CD14-positive monocyte (primary cell): ENCODE data around the gene APOH. TPM values are rescaled to one million over a fixed set of nuclear protein-coding genes. Genes with fewer than 3 reads are reported as not detected.

Experiments
- DNase-seq, 3 donors: peaks; one replicate each; pipeline ENCODE4 v3.0.0-alpha.2; 2011 to 2022
- H2AFZ ChIP-seq: 2 replicates; pipeline ENCODE4 v1.6.0; 2012; ENCODE audit warnings: mild to moderate bottlenecking, low read depth, low read length, inconsistent platforms; ENCODE audit not compliant: insufficient read depth, poor library complexity, severe bottlenecking
- H3K27ac ChIP-seq, 2 donors: 1 replicate in 1 of 2; 2 replicates in 1 of 2; pipeline ENCODE4 v1.5.1; 2012 to 2013; ENCODE audit warnings: low read length in 2 of 2, control low read depth in 1 of 2, inconsistent platforms in 1 of 2, low read depth in 1 of 2, mild to moderate bottlenecking in 1 of 2
- H3K27me3 ChIP-seq, 2 donors: one replicate each; pipeline versions ENCODE4 v1.6.0 to v1.6.1; 2011 to 2013; ENCODE audit warnings: low read length in 2 of 2; ENCODE audit not compliant: control insufficient read depth in 2 of 2, insufficient read depth in 2 of 2
- H3K36me3 ChIP-seq, 2 donors: replicated peaks in 1 of 2; 1 replicate in 1 of 2; 2 replicates in 1 of 2; pipeline versions ENCODE4 v1.5.1 to v1.6.1; 2012 to 2013; ENCODE audit warnings: low read length in 2 of 2, control low read depth in 1 of 2, inconsistent platforms in 1 of 2, mild to moderate bottlenecking in 1 of 2; ENCODE audit not compliant: insufficient read depth in 2 of 2, control insufficient read depth in 1 of 2
- H3K4me1 ChIP-seq, 2 donors: 1 replicate in 1 of 2; 2 replicates in 1 of 2; pipeline versions ENCODE4 v1.5.1 to v1.6.1; 2012 to 2013; ENCODE audit warnings: low read length in 2 of 2, control low read depth in 1 of 2, inconsistent platforms in 1 of 2, mild to moderate bottlenecking in 1 of 2, moderate library complexity in 1 of 2; ENCODE audit not compliant: insufficient read depth in 2 of 2, control insufficient read depth in 1 of 2
- H3K4me2 ChIP-seq: replicated peaks from 2 replicates; pipeline ENCODE3; 2012; ENCODE audit warnings: low read length, moderate library complexity, mild to moderate bottlenecking; ENCODE audit not compliant: poor library complexity, severe bottlenecking; ENCODE audit errors: extremely low read depth
- H3K4me3 ChIP-seq, 3 experiments: fragments of 200-600 bp in 1 of 3; sonication (generic) in 1 of 3; replicated peaks in 1 of 3; 1 replicate in 2 of 3; 2 replicates in 1 of 3; pipeline ENCODE4 v1.5.1; 2011 to 2013; ENCODE audit warnings: low read length in 3 of 3, mild to moderate bottlenecking in 3 of 3, control low read depth in 2 of 3, low read depth in 2 of 3, inconsistent platforms in 1 of 3, moderate library complexity in 1 of 3
- H3K79me2 ChIP-seq: 2 replicates; pipeline ENCODE4 v1.6.0; 2012; ENCODE audit warnings: mild to moderate bottlenecking, control low read depth, inconsistent platforms, low read length, moderate library complexity; ENCODE audit not compliant: insufficient read depth
- H3K9ac ChIP-seq: 2 replicates; pipeline ENCODE4 v1.6.0; 2017; ENCODE audit warnings: low read length, mild to moderate bottlenecking; ENCODE audit not compliant: insufficient read depth, poor library complexity, severe bottlenecking
- H3K9me3 ChIP-seq, 2 donors: replicated peaks in 1 of 2; 1 replicate in 1 of 2; 2 replicates in 1 of 2; pipeline versions ENCODE4 v1.5.1 to v1.6.1; 2012 to 2013; ENCODE audit warnings: low read length in 2 of 2, control low read depth in 1 of 2; ENCODE audit not compliant: control insufficient read depth in 1 of 2, insufficient read depth in 1 of 2
- H4K20me1 ChIP-seq: 2 replicates; pipeline ENCODE4 v1.6.0; 2012; ENCODE audit warnings: mild to moderate bottlenecking, low read length, control low read depth, moderate library complexity; ENCODE audit not compliant: insufficient read depth
- H3K27ac Mint-ChIP-seq, 7 donors: one replicate each; pipeline ENCODE4 v1.8.0; 2020; ENCODE audit warnings: mild to moderate bottlenecking in 7 of 7, mixed read lengths in 7 of 7, moderate library complexity in 6 of 7, inconsistent platforms in 2 of 7
- H3K27me3 Mint-ChIP-seq, 3 donors: one replicate each; pipeline ENCODE4 v1.8.0; 2021 to 2022; ENCODE audit warnings: low read depth in 3 of 3, mild to moderate bottlenecking in 3 of 3, mixed read lengths in 3 of 3, moderate library complexity in 3 of 3, inconsistent platforms in 1 of 3
- H3K36me3 Mint-ChIP-seq, 2 donors: one replicate each; pipeline ENCODE4 v1.8.0; 2020; ENCODE audit warnings: mixed read lengths in 2 of 2, inconsistent platforms in 1 of 2, mild to moderate bottlenecking in 1 of 2
- H3K4me1 Mint-ChIP-seq: one replicate; pipeline ENCODE4 v1.8.0; 2020; ENCODE audit warnings: mild to moderate bottlenecking, mixed read lengths
- H3K4me3 Mint-ChIP-seq, 2 donors: one replicate each; pipeline ENCODE4 v1.8.0; 2020; ENCODE audit warnings: mild to moderate bottlenecking in 2 of 2, mixed read lengths in 2 of 2, moderate library complexity in 1 of 2
- H3K9me3 Mint-ChIP-seq, 7 donors: one replicate each; pipeline ENCODE4 v1.8.0; 2020 to 2022; ENCODE audit warnings: mixed read lengths in 7 of 7, mild to moderate bottlenecking in 6 of 7, moderate library complexity in 6 of 7, inconsistent platforms in 2 of 7
- CTCF ChIP-seq: fragments of 200-600 bp; IDR thresholded peaks from one replicate; pipeline ENCODE4 v1.8.0; 2022; ENCODE audit warnings: antibody characterized with exemption, mild to moderate bottlenecking
- WGBS: methylation state at CpG from one replicate; pipeline ENCODE4 v1.1.5; 2013; ENCODE audit warnings: missing lambda C conversion rate; ENCODE audit not compliant: insufficient coverage; 5-methylcytosine and 5-hydroxymethylcytosine counted together
- intact Hi-C, 2 donors: fragments of 100-400 bp; cut with micrococcal nuclease; formaldehyde crosslinking; loops; one replicate each; pipeline versions ENCODE4 v1.15.0 to v1.15.1; 2023
- polyA plus RNA-seq, 3 donors: library from polyadenylated mRNA; depleted of rRNA in 1 of 3; unstranded in 2 of 3; stranded (reverse) in 1 of 3; fragments of 300-500 nt in 2 of 3; fragments of >200 nt in 1 of 3; fragmentation: Illumina TruSeq in 2 of 3; gene quantifications; 1 replicate in 2 of 3; 2 replicates in 1 of 3; pipeline ENCODE4 v1.2.3, GENCODE V29; 2012 to 2021

The APOH gene
- polyA plus RNA-seq, 3 donors, result not detected

GRCh38 chr17:66214884-66215528, 14.2 kb downstream of the APOH start:
- intact Hi-C loops, result no loop called here
- Mint-ChIP-seq H3K27me3 (peaks cover 7 to 26% (median 11%) of the 10 kb centered on the region in 3 donors), H3K4me1 (no peaks in the 10 kb centered on the region), H3K4me3 (no peak overlapping the region), H3K9me3 (peaks cover 0 to 3% (median 0%) of the 10 kb centered on the region in 7 donors), H3K27ac (no peak overlapping the region), H3K36me3 (no peaks in the 10 kb centered on the region)
- WGBS, result 97% methylated on average over 5 of the region's 5 CpGs
- no peaks in the 10 kb centered on the region for H4K20me1 ChIP-seq
- H3K79me2 ChIP-seq, result no peaks in the 10 kb centered on the region
- DNase-seq, result no peak
- H3K9ac ChIP-seq, result no peak overlapping the region
- H3K27me3 ChIP-seq, result peaks cover 0 to 2% of the 10 kb centered on the region in 2 donors
- H3K4me2 ChIP-seq, result no peak overlapping the region
- H3K9me3 ChIP-seq, result no peaks in the 10 kb centered on the region
- H3K27ac ChIP-seq, result no peak overlapping the region
- H3K4me3 ChIP-seq, result no peak overlapping the region
- no peaks in the 10 kb centered on the region for H3K4me1 ChIP-seq
- no peak for TF ChIP-seq CTCF
- H2AFZ ChIP-seq, result no peak overlapping the region
- no peaks in the 10 kb centered on the region for H3K36me3 ChIP-seq

GRCh38 chr17:66211047-66211810, 18.0 kb downstream of the APOH start:
- Histone ChIP-seq H3K9ac (no peak overlapping the region), H3K4me2 (no peak overlapping the region), H3K36me3 (no peaks in the 10 kb centered on the region), H4K20me1 (no peaks in the 10 kb centered on the region), H3K4me3 (no peak overlapping the region), H3K9me3 (no peaks in the 10 kb centered on the region), H3K27me3 (peaks cover 0 to 2% of the 10 kb centered on the region in 2 donors), H3K27ac (no peak overlapping the region), H3K4me1 (no peaks in the 10 kb centered on the region), H3K79me2 (no peaks in the 10 kb centered on the region), H2AFZ (no peak overlapping the region)
- 95% methylated on average over 7 of the region's 9 CpGs for WGBS
- H3K27ac Mint-ChIP-seq, result no peak overlapping the region
- peaks cover 0 to 4% (median 0%) of the 10 kb centered on the region in 7 donors for H3K9me3 Mint-ChIP-seq
- intact Hi-C loops, result no loop called here
- DNase-seq, result no peak
- H3K4me1 Mint-ChIP-seq, result no peaks in the 10 kb centered on the region
- no peak for TF ChIP-seq CTCF
- H3K36me3 Mint-ChIP-seq, result no peaks in the 10 kb centered on the region
- H3K4me3 Mint-ChIP-seq, result no peak overlapping the region
- H3K27me3 Mint-ChIP-seq, result peaks cover 4 to 27% (median 13%) of the 10 kb centered on the region in 3 donors
